Stimulated activated CD8-positive, alpha-beta memory T cell treated with anti-CD3 and anti-CD28 coated beads, Interleukin-4, amount 100 ng/mL, for 48 hours (primary cell): Measurements from ENCODE around the gene ACAA1.
"Not testable (repeated sequence)": the region's sequence is repeated elsewhere in the genome, so short reads cannot be mapped to it uniquely, and the experiment has no call there.

ENCODE experiments used
- DNase-seq: peaks from one replicate; pipeline ENCODE4 v3.0.0-alpha.2; 2020

Gene ACAA1

DNA sequence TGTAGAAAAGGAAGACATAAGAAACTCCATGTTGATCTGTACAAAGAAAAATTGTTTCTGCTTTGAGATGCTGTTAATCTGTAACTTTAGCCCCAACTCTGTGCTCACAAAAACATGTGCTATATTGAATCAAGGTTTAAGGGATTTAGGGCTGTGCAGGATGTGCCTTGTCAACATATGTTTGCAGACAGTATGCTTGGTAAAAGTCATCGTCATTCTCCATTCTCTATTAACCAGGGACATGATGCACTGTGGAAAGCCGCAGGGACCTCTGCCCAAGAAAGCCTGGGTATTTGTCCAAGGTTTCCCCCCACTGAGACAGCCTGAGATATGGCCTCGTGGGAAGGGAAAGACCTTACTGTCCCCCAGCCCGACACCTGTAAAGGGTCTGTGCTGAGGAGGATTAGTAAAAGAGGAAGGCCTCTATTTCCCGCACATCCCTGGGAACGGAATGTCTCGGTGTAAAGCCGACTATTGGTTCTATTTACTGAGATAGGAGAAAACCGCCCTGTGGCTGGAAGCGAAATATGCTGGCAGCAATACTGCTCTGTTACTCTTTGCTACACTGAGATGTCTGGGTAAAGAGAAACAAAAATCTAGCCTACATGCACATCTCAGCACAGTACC is 2.3 kb downstream of the ACAA1 start:
- DNase-seq = not testable (repeated sequence)

DNA sequence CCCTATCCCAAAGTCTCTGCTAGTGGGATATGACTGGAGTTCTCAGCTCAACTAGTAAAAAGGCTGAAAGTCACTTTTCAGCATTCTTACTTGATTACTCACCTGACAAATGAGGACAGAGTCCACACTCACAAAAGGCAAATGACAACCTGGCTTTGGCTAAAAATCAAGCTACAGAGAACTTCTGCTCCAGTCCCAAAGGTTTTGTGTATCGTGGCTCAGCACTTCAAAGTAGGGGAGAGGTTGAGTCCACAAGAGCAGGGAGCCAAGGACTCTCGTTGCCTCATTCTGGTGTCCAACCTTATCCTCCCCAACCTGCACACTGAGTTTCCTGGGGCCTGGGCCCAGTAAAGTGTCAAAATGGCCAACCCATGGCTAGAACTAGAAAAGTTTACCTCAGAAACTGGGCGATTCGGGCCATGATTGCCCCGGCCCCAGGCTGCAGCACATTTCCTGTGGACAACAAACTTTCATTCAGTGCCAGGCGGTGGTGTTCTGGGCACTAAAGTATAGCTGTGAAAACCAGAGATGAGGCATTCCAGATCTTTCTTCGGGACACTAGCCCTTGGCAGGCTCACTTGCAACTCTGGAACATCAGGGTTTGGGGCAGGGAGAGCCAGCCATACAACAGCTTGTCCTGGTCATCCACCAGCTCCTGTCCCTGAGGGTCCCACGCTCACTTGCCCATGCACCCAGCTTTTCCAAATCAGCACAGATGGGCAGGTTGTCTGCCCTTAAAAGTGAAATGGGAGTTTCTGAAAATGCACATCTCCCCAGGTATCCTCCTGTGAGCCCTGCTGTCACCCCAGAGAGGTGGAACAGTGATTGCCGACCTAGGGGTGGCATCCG is 3.1 kb downstream of the ACAA1 start:
- DNase-seq = no peak

DNA sequence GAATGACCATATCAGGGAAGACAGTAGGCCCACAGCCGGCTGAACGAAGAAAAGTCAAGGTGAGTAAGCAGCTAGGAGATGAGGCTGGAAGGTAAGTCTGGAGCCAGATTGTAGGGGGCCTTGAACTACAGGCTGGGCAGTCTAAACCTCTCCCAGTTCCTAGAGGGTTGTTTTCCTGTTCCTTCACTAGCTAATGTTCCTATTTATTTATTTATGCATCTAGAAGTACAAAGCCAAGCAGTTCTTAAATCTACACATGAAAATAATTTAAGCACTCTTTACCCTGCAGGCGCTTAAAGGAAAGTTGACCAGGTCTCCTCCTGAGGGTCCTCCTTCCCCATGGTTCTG is 3.7 kb downstream of the ACAA1 start:
- DNase-seq = no peak

DNA sequence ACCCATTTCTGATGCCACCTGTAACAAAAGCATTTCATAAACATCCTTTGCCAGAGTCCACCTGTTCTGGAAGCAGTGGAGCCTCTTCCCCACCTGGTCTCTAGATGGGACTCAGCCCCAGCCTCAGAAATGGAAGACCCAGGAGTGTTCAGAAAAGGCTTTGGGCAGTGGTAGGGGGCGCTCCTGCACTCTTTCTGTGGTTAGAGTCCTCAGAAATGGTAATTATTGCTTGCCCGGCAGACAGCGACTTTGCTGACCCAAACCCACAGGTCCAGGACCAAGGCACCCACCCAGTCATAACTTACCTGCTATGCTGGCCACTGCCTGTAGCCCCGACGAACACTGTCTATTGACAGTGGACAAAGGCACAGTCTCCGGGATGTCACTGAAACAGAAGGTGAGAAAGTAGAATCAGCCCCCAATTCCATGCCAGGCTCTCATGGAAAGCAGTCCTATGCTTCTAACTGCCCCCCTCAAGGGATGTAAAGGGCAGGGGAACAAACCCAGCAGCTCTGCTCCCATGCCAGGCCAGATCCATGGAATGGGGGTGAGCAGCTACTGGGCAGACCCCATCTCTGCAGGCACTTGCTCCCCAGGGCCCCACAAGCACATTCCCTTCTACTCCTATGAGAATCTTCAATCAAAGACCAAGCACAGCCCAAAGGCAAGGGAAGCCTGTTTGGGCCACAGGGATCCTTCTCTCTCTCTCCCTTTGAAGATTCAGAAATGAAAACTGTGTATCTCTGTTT is 5.1 kb downstream of the ACAA1 start:
- DNase-seq = peak; percentile 63

DNA sequence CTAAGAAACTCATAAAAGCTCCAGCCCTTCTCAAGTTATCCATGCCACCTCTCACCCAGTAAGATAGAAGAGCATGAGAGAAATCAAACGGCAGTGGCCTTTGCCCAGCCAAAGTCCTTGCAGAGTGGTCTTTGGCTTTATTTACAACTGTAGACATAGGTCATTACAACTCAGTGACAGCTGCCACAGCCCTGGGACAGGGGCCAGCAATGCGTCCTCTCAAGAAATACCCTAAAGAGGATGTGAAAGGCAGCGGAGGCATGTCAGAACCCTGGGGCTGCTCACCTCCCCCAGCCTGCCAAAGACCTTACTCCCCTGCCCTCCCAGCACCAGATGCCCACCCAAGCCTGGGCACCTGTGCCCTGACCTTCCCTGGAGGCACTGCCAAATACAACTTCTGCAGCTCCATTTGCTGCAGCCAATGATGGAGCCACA is 6.3 kb downstream of the ACAA1 start:
- no peak for DNase-seq

DNA sequence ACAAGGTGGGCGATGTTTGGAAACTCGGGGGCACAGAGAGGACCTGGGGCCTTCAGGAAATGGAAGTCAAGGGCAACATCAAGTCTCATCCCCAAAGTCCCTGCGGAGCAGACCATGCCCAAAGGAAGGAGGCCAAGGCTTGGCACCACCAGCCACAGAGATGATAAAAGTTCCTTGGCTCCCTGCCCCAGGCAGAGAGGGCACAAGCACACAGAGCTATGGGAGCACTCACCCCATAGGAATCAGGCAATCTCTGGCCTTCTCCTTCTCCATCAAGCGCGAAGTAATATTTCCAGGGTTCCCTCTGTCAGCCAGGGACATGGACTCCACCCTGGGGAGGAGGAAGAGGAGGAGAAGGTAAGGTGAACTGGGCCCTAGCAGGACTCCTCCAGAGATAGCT is 7.9 kb downstream of the ACAA1 start:
- DNase-seq = peak; percentile 12

GRCh38 chr3:38128303-38128655 is 8.6 kb downstream of the ACAA1 start:
- DNase-seq = peak; percentile 10

- peak; percentile 8 for DNase-seq
These were observed 9.2 kb downstream of the ACAA1 start for GRCh38 chr3:38127611-38128302.

GRCh38 chr3:38126121-38126892 is 10.6 kb downstream of the ACAA1 start:
- peak; percentile 11 for DNase-seq

DNA sequence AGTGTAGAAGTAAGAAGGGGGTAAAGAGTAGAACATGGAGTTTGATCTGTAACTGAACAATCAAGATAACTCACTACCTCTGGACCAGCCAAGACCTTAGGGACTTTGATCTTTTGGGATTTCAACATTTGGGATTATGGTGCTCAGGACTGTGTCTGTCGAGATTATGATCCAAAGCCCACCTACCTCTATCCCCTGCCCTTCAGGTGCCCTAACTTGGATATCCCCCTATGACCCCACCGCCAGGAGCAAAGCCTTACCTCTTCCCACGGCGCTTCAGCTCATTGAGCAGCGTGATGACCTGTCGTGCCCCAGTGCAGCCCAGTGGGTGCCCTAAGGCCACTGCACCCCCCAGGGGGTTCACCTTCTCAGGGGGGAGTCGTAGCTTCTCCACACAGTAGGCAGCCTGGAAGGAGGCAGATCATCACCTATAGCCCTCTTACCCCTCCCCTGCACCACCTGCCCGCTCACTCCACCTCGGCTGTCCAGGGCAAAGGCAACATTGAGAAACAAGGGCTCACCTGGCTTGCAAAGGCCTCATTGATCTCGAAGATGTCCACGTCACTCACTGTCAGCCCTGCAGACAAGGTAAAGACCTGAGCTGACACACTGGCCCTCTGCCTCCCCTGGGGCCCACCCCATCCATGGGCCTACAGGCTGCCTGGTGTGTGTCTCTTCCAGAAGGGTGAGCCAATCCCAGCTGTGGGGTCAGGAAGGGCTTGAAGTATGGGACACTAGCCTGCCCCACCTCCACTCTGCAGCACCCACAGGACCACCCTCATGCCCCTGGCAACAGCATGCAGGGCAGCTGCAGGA is 11.4 kb downstream of the ACAA1 start:
- peak; percentile 9 for DNase-seq

- peak; percentile 12 for DNase-seq
These were observed 12.4 kb downstream of the ACAA1 start for GRCh38 chr3:38124324-38125122.

DNA sequence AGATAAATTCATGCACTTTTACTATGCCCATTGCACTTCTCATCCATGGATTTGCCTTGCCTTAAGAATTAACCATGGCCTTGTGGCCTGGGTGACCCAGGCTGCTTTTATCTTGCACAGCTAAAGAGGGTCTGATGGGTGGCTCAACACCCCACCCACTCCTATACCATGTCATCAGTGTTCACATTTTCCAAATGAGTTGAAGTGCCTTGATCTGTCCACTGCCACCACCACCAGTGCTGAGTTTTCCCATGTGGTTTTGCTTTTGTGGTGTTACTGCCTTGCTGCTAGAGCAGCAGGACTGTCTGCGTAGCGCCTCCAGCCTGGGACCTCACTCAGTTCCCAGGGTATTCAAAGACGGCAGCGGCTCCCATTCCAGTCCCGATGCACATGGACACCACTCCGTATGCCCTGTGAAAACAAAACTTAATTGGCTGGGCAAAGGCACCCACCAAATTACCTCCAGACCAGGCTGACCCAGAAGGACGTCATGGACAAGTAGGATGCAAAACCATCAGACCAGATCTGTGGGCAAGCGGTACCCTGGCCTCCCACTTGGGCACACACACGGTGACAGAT is 14.1 kb downstream of the ACAA1 start:
- DNase-seq = peak; percentile 21

DNA sequence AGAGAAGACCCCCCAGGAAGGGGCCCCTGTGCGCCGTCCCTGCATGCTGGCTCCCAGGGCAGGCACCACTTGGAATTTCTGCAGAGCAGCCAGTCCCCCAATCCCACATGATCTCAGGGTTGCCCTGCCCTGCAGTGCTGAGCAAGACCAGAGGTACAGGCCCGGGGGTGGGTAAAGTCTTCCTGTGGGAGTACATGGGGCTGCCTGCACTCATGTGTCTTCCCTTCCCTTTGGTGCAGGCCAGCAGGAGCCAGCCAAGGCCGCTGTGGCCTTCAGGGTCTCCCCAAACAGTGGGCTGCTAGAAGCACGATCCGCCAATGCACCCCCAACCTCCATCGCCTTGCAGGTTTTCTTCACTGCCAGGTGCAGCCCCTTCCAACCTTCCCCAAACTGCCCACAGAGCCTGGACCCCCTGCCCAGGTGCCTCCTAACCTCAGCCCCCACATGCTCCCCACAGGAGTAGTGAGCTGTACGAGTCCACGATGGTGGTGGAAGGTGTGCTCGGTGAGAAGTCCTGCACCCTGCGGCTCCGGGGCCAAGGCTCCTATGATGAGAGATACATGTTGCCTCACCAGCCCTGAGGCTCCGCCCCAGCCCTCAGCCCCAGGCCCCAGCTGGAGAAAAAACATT is 15.0 kb downstream of the ACAA1 start:
- DNase-seq = peak; percentile 19

DNA sequence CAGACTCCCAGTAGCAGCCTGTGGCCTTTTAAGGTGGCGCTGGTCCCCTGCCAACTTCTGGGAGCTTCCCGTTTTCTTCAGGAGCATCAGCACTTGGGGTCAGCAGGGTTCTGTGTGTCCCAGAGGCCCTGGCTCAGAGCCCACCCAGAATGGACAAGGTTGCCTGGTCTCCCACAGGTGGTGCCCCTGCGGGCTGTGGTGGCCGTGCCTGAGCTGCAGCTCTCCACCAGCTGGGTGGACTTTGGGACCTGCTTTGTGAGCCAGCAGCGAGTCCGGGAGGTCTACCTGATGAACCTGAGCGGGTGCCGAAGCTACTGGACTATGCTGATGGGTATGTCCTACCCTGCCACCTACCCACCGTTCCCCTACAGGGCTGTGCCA is 15.5 kb downstream of the ACAA1 start:
- no peak for DNase-seq

GRCh38 chr3:38120693-38121450 is 16.1 kb downstream of the ACAA1 start:
- no peak for DNase-seq

DNA sequence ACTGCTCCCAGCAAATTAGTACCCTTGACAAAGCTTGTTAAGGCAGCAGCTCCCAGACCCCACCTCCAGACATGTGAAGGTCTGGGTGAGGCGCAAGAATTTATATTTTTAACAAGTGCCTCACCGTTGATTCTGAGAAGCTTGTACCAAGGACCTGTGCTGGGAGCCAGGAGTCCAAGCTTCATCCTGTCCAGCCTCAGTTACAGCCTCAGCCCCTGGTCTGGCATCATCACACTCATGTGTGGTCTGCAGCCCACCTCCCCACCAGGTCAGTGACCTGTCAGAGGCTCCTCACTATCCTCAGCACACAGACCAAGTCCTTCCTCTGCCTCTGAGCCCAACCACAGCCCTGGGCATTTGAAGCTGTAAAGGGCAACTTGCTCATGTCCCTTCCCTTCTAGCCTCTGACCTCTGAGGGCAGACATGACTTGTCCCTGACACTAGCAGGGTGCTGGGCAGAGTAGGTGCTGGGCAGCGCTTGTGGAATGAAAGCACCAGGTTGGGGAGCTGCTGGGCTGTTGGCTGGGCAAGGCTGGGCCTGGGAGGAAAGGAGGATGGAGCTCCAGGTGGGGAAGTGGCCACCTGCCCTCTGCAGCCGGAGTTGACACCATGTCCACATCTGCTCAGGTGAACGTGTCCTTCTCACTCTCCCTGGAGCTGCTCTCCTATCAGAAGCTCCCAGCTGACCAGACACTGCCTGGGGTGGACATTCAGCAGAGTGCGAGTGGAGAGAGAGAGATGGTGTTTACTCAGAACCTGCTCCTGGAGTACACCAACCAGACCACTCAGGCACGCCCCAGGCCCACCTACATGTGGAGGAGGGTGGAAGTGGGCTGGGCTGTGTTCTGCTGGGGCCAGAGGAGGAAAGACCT is 16.9 kb downstream of the ACAA1 start:
- no peak for DNase-seq

- no peak for DNase-seq
These were observed 17.7 kb downstream of the ACAA1 start for GRCh38 chr3:38119248-38119544.
